ENCODE measurements around the gene RAPGEF4.

DNA sequence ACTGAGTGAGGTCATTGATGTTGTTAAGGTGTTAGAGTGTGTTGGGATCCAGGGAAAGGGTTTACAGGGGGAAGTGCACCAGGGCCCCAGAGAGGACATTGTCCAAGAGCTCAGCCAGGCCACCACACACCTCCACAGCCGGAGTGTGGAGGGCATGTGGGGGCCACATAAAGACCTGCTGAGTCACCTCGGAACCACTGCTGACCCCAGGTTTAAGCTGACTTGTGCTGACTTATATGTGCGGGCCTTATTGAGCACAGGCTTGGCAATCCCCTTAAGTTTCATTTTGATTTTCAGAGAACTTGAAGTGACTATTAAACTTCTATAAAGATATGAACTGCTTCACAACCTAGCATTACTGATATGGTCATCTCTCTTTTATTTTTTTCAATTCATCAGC is 173.8 kb downstream of the RAPGEF4 start:
- TF ChIP-seq, protein P1, sequence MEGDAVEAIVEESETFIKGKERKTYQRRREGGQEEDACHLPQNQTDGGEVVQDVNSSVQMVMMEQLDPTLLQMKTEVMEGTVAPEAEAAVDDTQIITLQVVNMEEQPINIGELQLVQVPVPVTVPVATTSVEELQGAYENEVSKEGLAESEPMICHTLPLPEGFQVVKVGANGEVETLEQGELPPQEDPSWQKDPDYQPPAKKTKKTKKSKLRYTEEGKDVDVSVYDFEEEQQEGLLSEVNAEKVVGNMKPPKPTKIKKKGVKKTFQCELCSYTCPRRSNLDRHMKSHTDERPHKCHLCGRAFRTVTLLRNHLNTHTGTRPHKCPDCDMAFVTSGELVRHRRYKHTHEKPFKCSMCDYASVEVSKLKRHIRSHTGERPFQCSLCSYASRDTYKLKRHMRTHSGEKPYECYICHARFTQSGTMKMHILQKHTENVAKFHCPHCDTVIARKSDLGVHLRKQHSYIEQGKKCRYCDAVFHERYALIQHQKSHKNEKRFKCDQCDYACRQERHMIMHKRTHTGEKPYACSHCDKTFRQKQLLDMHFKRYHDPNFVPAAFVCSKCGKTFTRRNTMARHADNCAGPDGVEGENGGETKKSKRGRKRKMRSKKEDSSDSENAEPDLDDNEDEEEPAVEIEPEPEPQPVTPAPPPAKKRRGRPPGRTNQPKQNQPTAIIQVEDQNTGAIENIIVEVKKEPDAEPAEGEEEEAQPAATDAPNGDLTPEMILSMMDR (tag by site-specific recombination; IDR thresholded peaks at IDR 0.05), result no peak
- TF ChIP-seq ZBTB7A (tag by site-specific recombination; IDR thresholded peaks at IDR 0.05; ENCODE audit: low read depth), result no peak
- TF ChIP-seq, protein P2, sequence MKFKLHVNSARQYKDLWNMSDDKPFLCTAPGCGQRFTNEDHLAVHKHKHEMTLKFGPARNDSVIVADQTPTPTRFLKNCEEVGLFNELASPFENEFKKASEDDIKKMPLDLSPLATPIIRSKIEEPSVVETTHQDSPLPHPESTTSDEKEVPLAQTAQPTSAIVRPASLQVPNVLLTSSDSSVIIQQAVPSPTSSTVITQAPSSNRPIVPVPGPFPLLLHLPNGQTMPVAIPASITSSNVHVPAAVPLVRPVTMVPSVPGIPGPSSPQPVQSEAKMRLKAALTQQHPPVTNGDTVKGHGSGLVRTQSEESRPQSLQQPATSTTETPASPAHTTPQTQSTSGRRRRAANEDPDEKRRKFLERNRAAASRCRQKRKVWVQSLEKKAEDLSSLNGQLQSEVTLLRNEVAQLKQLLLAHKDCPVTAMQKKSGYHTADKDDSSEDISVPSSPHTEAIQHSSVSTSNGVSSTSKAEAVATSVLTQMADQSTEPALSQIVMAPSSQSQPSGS (tag by site-specific recombination; IDR thresholded peaks at IDR 0.05; ENCODE audit: low read depth), result no peak
- TF ChIP-seq ZBTB1 (tag by site-specific recombination; IDR thresholded peaks at IDR 0.05), result no peak
- TF ChIP-seq ZFP3 (tag by site-specific recombination; IDR thresholded peaks at IDR 0.05; ENCODE audit: low read depth), result no peak
- TF ChIP-seq KLF9 (tag by site-specific recombination; IDR thresholded peaks at IDR 0.05; ENCODE audit: low read depth), result no peak
- TF ChIP-seq ZNF184 (tag by site-specific recombination; IDR thresholded peaks at IDR 0.05), result no peak
- no peak for TF ChIP-seq ZNF214 (tag by site-specific recombination; IDR thresholded peaks at IDR 0.05; ENCODE audit: borderline replicate concordance)
- TF ChIP-seq ZNF747 (tag by site-specific recombination; IDR thresholded peaks at IDR 0.05), result no peak
- TF ChIP-seq ZNF221 (tag by site-specific recombination; IDR thresholded peaks at IDR 0.05; ENCODE audit: borderline replicate concordance), result no peak
- no peak for TF ChIP-seq ZNF274 (IDR thresholded peaks at IDR 0.05; ENCODE audit: low read length)
- TF ChIP-seq ZNF274 (tag by site-specific recombination; IDR thresholded peaks at IDR 0.05; ENCODE audit: borderline replicate concordance), result no peak
